ENCODE results near the gene KLHL40. TPM values are rescaled to one million over a fixed set of nuclear protein-coding genes. Genes with fewer than 3 reads are reported as not detected.

The KLHL40 gene
- total RNA-seq, 1 experiment from 2014 or later, result not detected

DNA sequence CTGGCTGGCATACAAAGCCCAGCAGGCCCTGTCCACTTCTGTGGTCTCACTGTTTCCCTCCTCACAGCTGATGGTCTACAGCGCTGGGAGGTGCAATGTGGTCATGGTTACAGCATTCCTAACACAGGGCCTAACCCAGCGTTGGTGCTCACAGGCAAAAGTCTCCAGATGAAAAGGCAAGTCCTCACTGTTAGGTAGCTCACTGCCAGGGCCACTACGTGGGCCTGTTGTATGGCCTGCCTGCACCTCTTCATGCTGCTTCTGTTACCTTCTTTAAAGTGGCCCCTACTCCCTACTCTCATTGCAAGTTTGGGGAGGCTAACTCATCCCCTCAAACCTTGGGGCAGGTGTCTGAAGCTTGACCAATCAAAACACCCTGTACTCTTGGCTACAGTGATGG, 56.5 kb downstream of the KLHL40 start:
- ChIA-PET POLR2A (ENCODE audit: low non-redundant PET) (no interaction called here), CTCF (no interaction called here)
- intact Hi-C loops (cut with micrococcal nuclease; ENCODE audit: unreplicated experiment), result loop anchor here (10.0 kb wide), 1 partner anchor 167 kb away; no protein-coding TSS in a partner anchor
- no peak overlapping the region for H3K4me3 ChIP-seq (ENCODE audit: low read depth, low read length, poor library complexity, severe bottlenecking)
- no peak for DNase-seq (ENCODE audit: low spot score)
- no peaks in the 10 kb centered on the region for H3K27me3 ChIP-seq (replicated peaks; ENCODE audit: insufficient read depth, low read depth, low read length, poor library complexity)
- BruUV-seq (replicated peaks), result no TSS peak
- no peaks in the 10 kb centered on the region for H3K36me3 ChIP-seq (ENCODE audit: insufficient read depth, low read length, poor library complexity, severe bottlenecking)
- H3K27ac ChIP-seq (ENCODE audit: low read depth, low read length, poor library complexity, severe bottlenecking), result no peak overlapping the region
- TF ChIP-seq, protein P1, sequence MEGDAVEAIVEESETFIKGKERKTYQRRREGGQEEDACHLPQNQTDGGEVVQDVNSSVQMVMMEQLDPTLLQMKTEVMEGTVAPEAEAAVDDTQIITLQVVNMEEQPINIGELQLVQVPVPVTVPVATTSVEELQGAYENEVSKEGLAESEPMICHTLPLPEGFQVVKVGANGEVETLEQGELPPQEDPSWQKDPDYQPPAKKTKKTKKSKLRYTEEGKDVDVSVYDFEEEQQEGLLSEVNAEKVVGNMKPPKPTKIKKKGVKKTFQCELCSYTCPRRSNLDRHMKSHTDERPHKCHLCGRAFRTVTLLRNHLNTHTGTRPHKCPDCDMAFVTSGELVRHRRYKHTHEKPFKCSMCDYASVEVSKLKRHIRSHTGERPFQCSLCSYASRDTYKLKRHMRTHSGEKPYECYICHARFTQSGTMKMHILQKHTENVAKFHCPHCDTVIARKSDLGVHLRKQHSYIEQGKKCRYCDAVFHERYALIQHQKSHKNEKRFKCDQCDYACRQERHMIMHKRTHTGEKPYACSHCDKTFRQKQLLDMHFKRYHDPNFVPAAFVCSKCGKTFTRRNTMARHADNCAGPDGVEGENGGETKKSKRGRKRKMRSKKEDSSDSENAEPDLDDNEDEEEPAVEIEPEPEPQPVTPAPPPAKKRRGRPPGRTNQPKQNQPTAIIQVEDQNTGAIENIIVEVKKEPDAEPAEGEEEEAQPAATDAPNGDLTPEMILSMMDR (conservative IDR thresholded peaks at IDR 0.05; ENCODE audit: low read depth, low read length), result no peak
- TF ChIP-seq EZH2 (IDR thresholded peaks at IDR 0.05; ENCODE audit: borderline replicate concordance, low read depth, low read length, poor library complexity, severe bottlenecking), result no peak
- H3K4me1 ChIP-seq (ENCODE audit: insufficient read depth, low read length, poor library complexity, severe bottlenecking), result no peaks in the 10 kb centered on the region
- H3K9me3 ChIP-seq (ENCODE audit: low read depth, low read length, poor library complexity, severe bottlenecking), result no peaks in the 10 kb centered on the region

Other genes with a start within 250 kb of the KLHL40 start
- gene VIPR1, start 182.9 kb upstream of the KLHL40 start, total RNA-seq (2021), result 0.26 and 0.31 TPM in 2 replicates
- gene SEC22C, start 103.6 kb upstream of the KLHL40 start, total RNA-seq (2021), result 28.9 and 29.5 TPM in 2 replicates
- gene SS18L2, start 94.7 kb upstream of the KLHL40 start, total RNA-seq (2021), result 13.5 and 14.9 TPM in 2 replicates
- 44.8 and 53.1 TPM in 2 replicates for gene NKTR, start 84.9 kb upstream of the KLHL40 start, total RNA-seq (2021)
- gene ZBTB47, start 31.8 kb upstream of the KLHL40 start, total RNA-seq (2021), result 4.4 and 4.5 TPM in 2 replicates
- not detected in 2 replicates for gene HHATL, start 17.3 kb downstream of the KLHL40 start, total RNA-seq (2021)
- 0.55 TPM in 1 of 2 replicates, not detected in the other for gene CCDC13, start 87.7 kb downstream of the KLHL40 start, total RNA-seq (2021)
- gene HIGD1A, start 119.0 kb downstream of the KLHL40 start, total RNA-seq (2021), result 40.9 and 50.6 TPM in 2 replicates
- gene ACKR2, start 123.9 kb downstream of the KLHL40 start, total RNA-seq (2021), result not detected in 2 replicates
- not detected in 2 replicates for gene CYP8B1, start 190.3 kb downstream of the KLHL40 start, total RNA-seq (2021)
- not detected in 2 replicates for gene ZNF662, start 220.6 kb downstream of the KLHL40 start, total RNA-seq (2021)